HG03520 (cell line): ENCODE results near the gene LOC128125822.
"Not testable (repeated sequence)": the region's sequence is repeated elsewhere in the genome, so short reads cannot be mapped to it uniquely, and the experiment has no call there.

ENCODE experiments used
- ATAC-seq: cut with Tn5 transposase; IDR thresholded peaks from one replicate; pipeline ENCODE4 v1.9.1; 2021; ENCODE audit warnings: mild to moderate bottlenecking, moderate library complexity; ENCODE audit not compliant: unreplicated experiment

The LOC128125822 gene

GRCh38 chr6:63572044-63572746 lies at the start of gene LOC128125822, which contains the start of gene PTP4A1:
TSS of gene LOC128125822 (plus strand) at chr6:63572480.
TSS of gene PTP4A1 (plus strand) at chr6:63572480. CDS start at chr6:63576881, 4,401 bp downstream.
- ATAC-seq = peak; percentile 84

GRCh38 chr6:63522911-63523287 lies 49.4 kb upstream of the LOC128125822 start:
- ATAC-seq = not testable (repeated sequence)

GRCh38 chr6:63523630-63524029 lies 48.6 kb upstream of the LOC128125822 start:
- no peak for ATAC-seq

- no peak for ATAC-seq
Observed at GRCh38 chr6:63525186-63525878, 46.9 kb upstream of the LOC128125822 start.

GRCh38 chr6:63526931-63527330 lies 45.3 kb upstream of the LOC128125822 start:
- no peak for ATAC-seq

GRCh38 chr6:63527658-63528514 lies 44.4 kb upstream of the LOC128125822 start:
- no peak for ATAC-seq

GRCh38 chr6:63529498-63529897 lies 42.8 kb upstream of the LOC128125822 start:
- no peak for ATAC-seq

- no peak for ATAC-seq
Observed at GRCh38 chr6:63530182-63530581, 42.1 kb upstream of the LOC128125822 start.

GRCh38 chr6:63530991-63531390 lies 41.3 kb upstream of the LOC128125822 start:
- ATAC-seq = no peak

- no peak for ATAC-seq
Observed at GRCh38 chr6:63533026-63533425, 39.3 kb upstream of the LOC128125822 start.

- no peak for ATAC-seq
Observed at GRCh38 chr6:63533952-63534351, 38.3 kb upstream of the LOC128125822 start.

- ATAC-seq = no peak
Observed at GRCh38 chr6:63537201-63537958, 34.9 kb upstream of the LOC128125822 start.

- ATAC-seq = no peak
Observed at GRCh38 chr6:63537959-63538300, 34.4 kb upstream of the LOC128125822 start.

- ATAC-seq = no peak
Observed at GRCh38 chr6:63538550-63538949, 33.7 kb upstream of the LOC128125822 start.

- ATAC-seq = no peak
Observed at GRCh38 chr6:63543001-63543400, 29.3 kb upstream of the LOC128125822 start.

GRCh38 chr6:63543982-63544381 lies 28.3 kb upstream of the LOC128125822 start:
- ATAC-seq = no peak

GRCh38 chr6:63546236-63546635 lies 26.0 kb upstream of the LOC128125822 start:
- ATAC-seq = no peak

GRCh38 chr6:63546697-63547096 lies 25.6 kb upstream of the LOC128125822 start:
- ATAC-seq = no peak

- no peak for ATAC-seq
Observed at GRCh38 chr6:63549076-63549475, 23.2 kb upstream of the LOC128125822 start.

- peak; percentile 99 for ATAC-seq
Observed at GRCh38 chr6:63553208-63553607, 19.1 kb upstream of the LOC128125822 start.

GRCh38 chr6:63553900-63554299 lies 18.4 kb upstream of the LOC128125822 start:
- ATAC-seq = no peak
